ENCODE data around the gene SLC41A3.
"Not testable (repeated sequence)": the region's sequence is repeated elsewhere in the genome, so short reads cannot be mapped to it uniquely, and the experiment has no call there.

The SLC41A3 gene

GRCh38 chr3:125957674-125958510 lies 126.0 kb downstream of the SLC41A3 start:
- DNase-seq (ENCODE audit: low spot score): no peak

- not testable (repeated sequence) for DNase-seq (ENCODE audit: low spot score)
Measured at GRCh38 chr3:125957020-125957419, 126.9 kb downstream of the SLC41A3 start.

All from cerebellar cortex (tissue), 1 donor.